ENCODE results near the gene C22orf31. TPM values are rescaled to one million over a fixed set of nuclear protein-coding genes. Genes with fewer than 3 reads are reported as not detected.

C22orf31 gene
- polyA plus RNA-seq, 1 donor: 2.2 TPM

- no peak for DNase-seq
Observed at GRCh38 chr22:29023172-29023796, 38.3 kb downstream of the C22orf31 start.

DNA sequence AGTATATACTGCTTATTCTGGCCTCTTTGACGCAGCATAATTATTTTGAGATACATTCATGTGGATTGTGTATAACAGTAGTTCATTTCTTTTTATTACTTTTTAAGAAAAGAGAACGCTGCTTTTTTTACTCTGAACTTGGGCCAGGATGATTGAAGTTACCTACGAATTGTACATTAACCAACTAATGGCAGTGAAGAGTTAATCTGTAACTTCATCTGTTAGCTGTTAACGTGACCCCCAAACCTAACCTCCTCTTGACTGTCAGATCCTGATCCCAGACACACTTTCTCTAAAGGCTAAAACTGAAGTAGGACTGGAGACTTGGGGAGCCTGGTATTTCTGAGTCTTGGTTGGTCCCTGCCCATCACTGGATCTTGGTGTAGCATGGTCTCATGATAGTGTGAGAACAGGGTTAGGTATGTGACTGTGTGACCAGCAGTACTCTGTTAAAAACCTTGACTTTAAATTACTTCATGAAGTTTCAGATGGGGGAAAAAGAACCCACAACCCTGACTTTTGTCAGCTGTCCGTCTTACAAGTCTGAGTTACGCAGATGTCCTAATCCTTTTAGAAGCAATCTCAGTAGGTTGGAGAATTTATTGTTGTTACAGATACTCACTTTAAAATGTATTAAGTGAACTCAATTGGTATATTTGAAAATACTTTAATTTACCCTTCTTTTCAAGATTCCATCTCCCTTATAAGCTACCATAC is 39.4 kb downstream of the C22orf31 start:
- DNase-seq: no peak

DNA sequence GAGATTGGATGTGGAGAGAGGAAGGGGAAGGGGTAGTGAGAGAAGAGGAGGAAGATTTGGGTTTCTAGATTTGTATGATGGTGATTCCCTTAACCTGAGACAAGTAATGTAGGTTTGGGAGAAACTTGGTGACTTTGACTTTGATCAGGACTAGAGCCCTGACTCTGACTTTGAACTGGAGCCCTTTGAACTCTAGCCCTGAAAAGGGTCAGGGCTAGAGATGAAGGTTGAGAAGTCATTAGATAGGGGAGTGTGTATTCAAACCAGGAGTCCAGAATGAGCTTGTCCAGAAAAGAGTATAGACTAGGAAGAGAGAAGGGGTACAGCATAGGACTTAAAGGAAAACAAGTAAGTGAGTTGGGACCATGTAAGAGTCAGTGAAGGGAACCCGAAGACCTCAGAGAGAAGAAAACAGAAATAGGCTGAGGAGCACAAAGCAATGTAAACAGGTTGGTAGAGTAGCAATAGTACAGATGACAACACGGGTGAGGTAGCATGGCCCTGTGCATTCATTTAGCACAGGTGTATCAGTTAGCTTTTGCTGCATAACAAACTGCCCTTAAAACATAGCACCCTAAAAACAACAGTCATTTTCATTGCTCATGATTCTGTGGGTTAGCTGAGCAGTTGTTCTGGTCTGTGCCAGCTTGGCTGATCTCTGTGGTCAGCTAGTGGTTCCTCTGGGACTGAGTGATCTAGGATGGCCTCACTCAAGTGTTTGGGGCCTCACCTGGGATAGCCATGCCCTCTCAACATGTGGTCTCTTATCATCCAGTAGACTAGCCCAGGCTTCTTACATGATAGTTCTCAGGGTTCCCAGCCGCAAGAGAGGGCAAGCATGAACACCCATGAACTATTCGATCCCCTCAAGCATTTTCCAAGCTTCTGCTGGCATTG is 43.1 kb downstream of the C22orf31 start:
- no peak for DNase-seq

DNA sequence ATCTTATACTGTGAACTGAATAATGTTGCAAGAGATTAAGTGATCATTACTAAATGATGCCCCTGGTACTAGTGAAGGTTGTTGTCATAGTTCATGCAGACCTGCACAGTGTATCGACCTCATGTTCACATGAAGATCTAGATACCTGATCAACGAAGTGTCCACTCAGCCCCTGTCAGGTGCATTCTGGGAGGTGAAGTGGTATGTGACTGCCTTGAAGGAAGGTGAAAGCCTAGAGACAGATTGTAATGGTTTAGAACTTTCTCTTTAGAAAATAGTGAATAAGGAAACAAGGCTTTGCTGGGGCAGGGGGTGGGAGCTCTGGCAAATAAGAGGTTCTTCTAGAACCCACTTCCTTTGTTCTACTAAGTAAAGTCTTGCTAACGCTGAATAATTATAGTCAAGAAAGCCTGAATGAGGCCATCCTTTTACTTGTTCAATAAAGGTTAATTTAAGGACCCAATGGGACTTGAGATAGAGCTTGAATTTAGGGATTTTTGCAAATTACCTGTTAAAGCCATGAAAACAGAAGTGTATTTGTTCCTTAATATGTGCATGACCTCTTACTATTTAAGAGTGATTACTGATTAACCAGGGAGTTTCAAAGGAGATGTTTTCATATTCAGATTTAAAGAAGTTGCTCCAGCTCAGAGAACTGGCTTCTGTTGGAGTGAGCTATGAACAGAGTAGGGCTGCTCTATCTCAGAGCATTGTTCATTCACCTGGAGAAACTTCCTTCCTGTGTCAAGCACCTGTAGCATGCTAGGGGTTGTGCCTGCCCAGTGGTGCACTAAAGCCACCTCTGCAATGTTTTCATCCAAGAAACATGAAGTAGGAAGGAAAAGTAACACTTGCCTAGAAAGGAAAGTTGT is 45.3 kb downstream of the C22orf31 start:
- DNase-seq: no peak

DNA sequence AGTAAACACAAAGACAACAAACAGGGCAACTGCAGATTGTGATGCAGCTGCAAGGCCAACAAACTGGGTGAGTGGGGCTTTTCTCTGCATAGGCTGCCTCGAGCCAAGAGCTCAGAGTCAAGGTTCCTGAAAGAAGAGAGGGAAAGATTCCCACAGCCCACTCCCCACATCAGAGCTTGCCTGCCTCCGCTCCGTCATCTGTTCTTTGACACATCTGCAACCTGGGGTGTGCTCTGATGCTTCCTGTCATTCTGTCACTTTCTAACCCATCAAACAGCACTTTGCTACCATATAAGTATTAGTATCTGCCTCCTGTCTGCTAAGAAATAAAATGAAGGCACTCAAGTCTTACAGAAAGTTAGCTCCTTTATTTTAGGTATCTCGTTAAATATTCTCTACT is 46.9 kb downstream of the C22orf31 start:
- DNase-seq: no peak

DNA sequence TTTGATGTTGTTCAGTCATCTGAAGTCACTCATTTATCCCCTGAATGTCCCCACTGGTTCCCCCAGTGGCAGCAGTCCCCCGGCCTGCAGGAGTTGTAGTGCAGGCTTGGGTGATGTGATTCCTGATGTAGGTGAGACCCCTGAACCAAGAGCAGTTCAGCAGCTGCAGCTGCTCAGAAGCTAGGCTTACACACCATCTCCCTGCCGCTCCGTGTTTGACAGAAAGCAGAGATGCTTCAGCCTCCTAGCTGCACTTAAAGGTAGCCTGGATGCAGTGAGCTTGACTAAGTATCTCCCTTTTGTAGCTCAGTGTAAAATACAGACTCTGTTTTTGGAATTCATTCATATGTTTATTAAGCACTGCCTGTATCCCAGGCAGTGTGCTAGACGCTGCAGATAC is 47.3 kb downstream of the C22orf31 start:
- DNase-seq: no peak

DNA sequence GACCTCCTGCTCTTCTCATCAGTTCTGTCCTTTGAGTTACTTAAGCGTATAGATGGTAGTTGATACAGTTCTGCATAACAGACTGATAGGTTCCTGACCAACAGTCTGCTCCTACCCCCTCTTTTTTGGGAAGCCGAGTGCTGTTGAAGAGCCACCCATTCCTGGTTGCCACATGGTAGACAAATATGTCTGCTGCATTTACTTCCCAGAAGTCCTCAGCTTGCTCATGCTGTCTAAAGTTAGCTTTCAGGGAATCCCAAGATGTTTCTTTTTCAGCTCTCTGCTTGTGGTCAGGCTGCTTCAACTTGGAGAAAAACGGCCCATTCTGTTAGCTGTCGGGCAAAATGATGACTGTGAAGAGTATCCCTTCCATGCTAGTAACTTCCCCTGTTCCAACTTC is 48.7 kb downstream of the C22orf31 start:
- DNase-seq: no peak

- DNase-seq: no peak
Observed at GRCh38 chr22:29012101-29012433, 49.6 kb downstream of the C22orf31 start.

GRCh38 chr22:29011240-29012100 is 50.2 kb downstream of the C22orf31 start:
- no peak for DNase-seq

GRCh38 chr22:29009148-29009547 is 52.5 kb downstream of the C22orf31 start:
- no peak for DNase-seq

Other genes starting within 250 kb of the C22orf31 start
- gene ZNRF3, start 178.3 kb downstream of the C22orf31 start, polyA plus RNA-seq (ENCODE audit: insufficient read length): 11.7 TPM
- 107 TPM for gene KREMEN1, start 11.2 kb upstream of the C22orf31 start, polyA plus RNA-seq (ENCODE audit: insufficient read length)
- gene EMID1, start 144.1 kb upstream of the C22orf31 start, polyA plus RNA-seq (ENCODE audit: insufficient read length): 8.4 TPM
- gene RHBDD3, start 206.2 kb upstream of the C22orf31 start, polyA plus RNA-seq (ENCODE audit: insufficient read length): 22.6 TPM
- 180 TPM for gene EWSR1, start 206.4 kb upstream of the C22orf31 start, polyA plus RNA-seq (ENCODE audit: insufficient read length)
- 12.9 TPM for gene GAS2L1, start 244.8 kb upstream of the C22orf31 start, polyA plus RNA-seq (ENCODE audit: insufficient read length)

Measured in hindlimb muscle (tissue), 1 donor.